Mammary epithelial cell (primary cell): Measurements from ENCODE around the gene ISM1.

ENCODE experiments used
- CTCF ChIP-seq, 2 donors: IDR thresholded peaks in 1 of 2; conservative IDR thresholded peaks in 1 of 2; 2 replicates each; pipeline ENCODE4 v1.5.1; 2011 to 2012; ENCODE audit warnings: inconsistent platforms in 2 of 2, low read length in 2 of 2, mild to moderate bottlenecking in 2 of 2, control low read depth in 1 of 2, low read depth in 1 of 2; ENCODE audit not compliant: insufficient read depth in 1 of 2; ENCODE audit errors: extremely low read depth in 1 of 2
- EZH2 ChIP-seq: IDR thresholded peaks from 2 replicates; pipeline ENCODE4 v1.6.1; 2012; ENCODE audit warnings: low read length, inconsistent platforms, borderline replicate concordance

GRCh38 chr20:13180986-13181889, 39.8 kb upstream of the ISM1 start:
- no peak for TF ChIP-seq CTCF (conservative IDR thresholded peaks at IDR 0.05 in 1 of 2, IDR thresholded peaks at IDR 0.05 in 1 of 2; ENCODE audit: extremely low read depth in 1 of 2, insufficient read depth in 1 of 2, low read depth in 1 of 2, low read length in 2 of 2)
- no peak for TF ChIP-seq EZH2
